ENCODE results near the gene ERICH3. TPM values are rescaled to one million over a fixed set of nuclear protein-coding genes. Genes with fewer than 3 reads are reported as not detected.

ERICH3 gene
- total RNA-seq, 1 donor = not detected

DNA sequence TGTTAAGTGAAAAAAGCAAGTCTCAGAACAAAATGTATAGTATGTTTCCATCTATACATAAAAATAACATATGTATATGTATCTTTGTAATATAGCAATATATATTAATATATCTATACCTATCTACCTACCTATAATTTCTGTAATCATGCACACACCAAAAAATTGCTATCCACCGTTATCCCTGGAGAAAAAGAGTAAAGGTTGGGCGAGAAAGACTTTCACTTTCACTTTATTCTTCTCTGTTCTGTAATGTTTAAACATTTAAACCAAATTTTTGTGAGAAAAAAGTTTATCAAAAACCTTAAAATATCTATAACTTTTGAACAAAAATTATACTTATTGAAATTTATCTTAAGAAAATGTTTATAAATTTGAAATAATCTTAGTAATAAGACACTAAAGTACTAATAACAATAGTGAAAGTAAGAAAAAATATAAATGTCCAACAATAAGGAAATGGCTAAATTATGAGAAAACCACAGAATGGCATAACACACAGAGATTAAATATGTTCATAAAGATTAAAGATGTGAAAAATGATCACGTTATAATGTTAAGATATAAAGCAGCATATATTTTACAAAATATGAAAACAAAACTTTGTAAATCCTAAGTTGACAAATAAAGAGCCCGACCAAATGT is 87.2 kb downstream of the ERICH3 start:
- Histone ChIP-seq H3K27me3 (ENCODE audit: insufficient read depth, low read length) (no peaks in the 10 kb centered on the region), H2AFZ (ENCODE audit: low read length) (no peak overlapping the region), H3K79me2 (ENCODE audit: insufficient read depth, low read length) (no peaks in the 10 kb centered on the region), H3K4me1 (ENCODE audit: insufficient read depth, low read length) (no peaks in the 10 kb centered on the region), H3K9me3 (ENCODE audit: low read depth, low read length) (no peaks in the 10 kb centered on the region), H4K20me1 (ENCODE audit: insufficient read depth, low read length) (no peaks in the 10 kb centered on the region), H3K4me2 (ENCODE audit: insufficient read depth, low read length) (peak overlapping the region; percentile 35), H3K36me3 (ENCODE audit: insufficient read depth, low read length) (no peaks in the 10 kb centered on the region), H3K27ac (ENCODE audit: low read depth, low read length) (no peak overlapping the region), H3K4me3 (ENCODE audit: insufficient read depth, low read length) (no peak overlapping the region)
- TF ChIP-seq CTCF (IDR thresholded peaks at IDR 0.05; ENCODE audit: extremely low read depth, low read depth, low read length) = no peak
- no peak for DNase-seq (ENCODE audit: insufficient read length, low spot score, missing footprints)

- Histone ChIP-seq H3K4me1 (ENCODE audit: insufficient read depth, low read length) (no peaks in the 10 kb centered on the region), H3K9me3 (ENCODE audit: low read depth, low read length) (no peaks in the 10 kb centered on the region), H3K27ac (ENCODE audit: low read depth, low read length) (no peak overlapping the region), H3K27me3 (ENCODE audit: insufficient read depth, low read length) (no peaks in the 10 kb centered on the region), H4K20me1 (ENCODE audit: insufficient read depth, low read length) (no peaks in the 10 kb centered on the region), H3K36me3 (ENCODE audit: insufficient read depth, low read length) (no peaks in the 10 kb centered on the region), H2AFZ (ENCODE audit: low read length) (no peak overlapping the region), H3K4me3 (ENCODE audit: insufficient read depth, low read length) (no peak overlapping the region), H3K4me2 (ENCODE audit: insufficient read depth, low read length) (no peak overlapping the region), H3K79me2 (ENCODE audit: insufficient read depth, low read length) (no peaks in the 10 kb centered on the region)
- no peak for TF ChIP-seq CTCF (IDR thresholded peaks at IDR 0.05; ENCODE audit: extremely low read depth, low read depth, low read length)
- no peak for DNase-seq (ENCODE audit: insufficient read length, low spot score, missing footprints)
These were observed 89.4 kb downstream of the ERICH3 start for GRCh38 chr1:74584185-74584584.

DNA sequence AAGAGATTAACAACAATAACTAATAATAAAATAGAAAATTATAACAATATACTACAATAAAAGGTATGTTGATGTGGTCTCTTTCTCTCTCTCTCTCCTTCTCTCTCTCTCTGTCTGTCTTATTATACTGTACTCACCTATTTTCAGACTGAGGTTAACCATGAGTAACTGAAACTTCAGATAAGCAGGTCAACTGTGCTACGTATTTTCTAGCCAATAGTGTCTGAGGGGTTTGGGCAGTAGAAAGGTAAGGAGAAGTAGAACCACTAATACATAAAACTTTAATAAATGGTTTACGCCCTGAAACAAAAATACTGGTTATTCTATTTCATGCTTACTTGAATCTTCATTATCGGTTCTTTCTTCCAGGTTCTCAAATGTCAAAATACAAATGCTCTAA is 90.2 kb downstream of the ERICH3 start:
- no peak for TF ChIP-seq CTCF (IDR thresholded peaks at IDR 0.05; ENCODE audit: extremely low read depth, low read depth, low read length)
- no peak for DNase-seq (ENCODE audit: insufficient read length, low spot score, missing footprints)
- Histone ChIP-seq H2AFZ (ENCODE audit: low read length) (no peak overlapping the region), H3K4me1 (ENCODE audit: insufficient read depth, low read length) (no peaks in the 10 kb centered on the region), H3K79me2 (ENCODE audit: insufficient read depth, low read length) (no peaks in the 10 kb centered on the region), H3K36me3 (ENCODE audit: insufficient read depth, low read length) (no peaks in the 10 kb centered on the region), H4K20me1 (ENCODE audit: insufficient read depth, low read length) (no peaks in the 10 kb centered on the region), H3K4me2 (ENCODE audit: insufficient read depth, low read length) (no peak overlapping the region), H3K27ac (ENCODE audit: low read depth, low read length) (no peak overlapping the region), H3K9me3 (ENCODE audit: low read depth, low read length) (no peaks in the 10 kb centered on the region), H3K27me3 (ENCODE audit: insufficient read depth, low read length) (no peaks in the 10 kb centered on the region), H3K4me3 (ENCODE audit: insufficient read depth, low read length) (no peak overlapping the region)

DNA sequence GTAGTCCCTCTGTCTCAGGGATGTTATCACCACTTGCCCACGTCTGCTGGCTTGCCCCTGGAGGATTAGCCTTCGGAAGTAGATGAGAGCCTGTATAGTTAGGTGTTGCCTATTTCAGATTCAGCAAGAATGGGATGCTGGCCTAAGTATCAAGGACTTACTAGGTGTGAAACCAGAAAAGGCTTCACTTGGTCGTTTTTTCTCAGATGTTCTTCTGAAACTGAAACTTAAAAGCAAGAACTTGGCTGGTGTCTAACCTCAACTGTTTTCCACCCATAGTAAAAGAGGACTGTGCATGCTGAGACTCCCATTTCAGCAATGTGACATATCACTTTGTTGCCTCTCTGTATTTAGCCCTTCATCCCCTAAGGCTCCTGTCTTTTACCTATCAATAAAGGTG is 94.2 kb downstream of the ERICH3 start:
- Histone ChIP-seq H3K4me3 (ENCODE audit: insufficient read depth, low read length) (no peak overlapping the region), H3K36me3 (ENCODE audit: insufficient read depth, low read length) (no peaks in the 10 kb centered on the region), H3K4me2 (ENCODE audit: insufficient read depth, low read length) (no peak overlapping the region), H3K9me3 (ENCODE audit: low read depth, low read length) (no peaks in the 10 kb centered on the region), H2AFZ (ENCODE audit: low read length) (no peak overlapping the region), H3K79me2 (ENCODE audit: insufficient read depth, low read length) (no peaks in the 10 kb centered on the region), H3K27ac (ENCODE audit: low read depth, low read length) (no peak overlapping the region), H3K4me1 (ENCODE audit: insufficient read depth, low read length) (no peaks in the 10 kb centered on the region), H3K27me3 (ENCODE audit: insufficient read depth, low read length) (no peaks in the 10 kb centered on the region), H4K20me1 (ENCODE audit: insufficient read depth, low read length) (no peaks in the 10 kb centered on the region)
- no peak for DNase-seq (ENCODE audit: insufficient read length, low spot score, missing footprints)
- TF ChIP-seq CTCF (IDR thresholded peaks at IDR 0.05; ENCODE audit: extremely low read depth, low read depth, low read length) = no peak

All from osteoblast (primary cell).